Measurements from ENCODE around the gene RABGAP1L. TPM values are rescaled to one million over a fixed set of nuclear protein-coding genes. Genes with fewer than 3 reads are reported as not detected.

RABGAP1L gene
- total and polyA plus RNA-seq, 2 of the 8 experiments (the other 6 are each of a cell fraction or from before 2014, with no cell fraction given), result 33.3 to 156 TPM

GRCh38 chr1:174466607-174467006 lies 307.3 kb downstream of the RABGAP1L start:
- no peaks in the 10 kb centered on the region for H3K9me3 ChIP-seq (ENCODE audit: insufficient read depth in 2 of 2, low read depth in 1 of 2, low read length in 1 of 2)
- no peaks in the 10 kb centered on the region for H4K20me1 ChIP-seq (replicated peaks in 1 of 2; ENCODE audit: control insufficient read depth in 1 of 2, insufficient read depth in 2 of 2, low read length in 2 of 2)
- H3K23me2 ChIP-seq (ENCODE audit: low read depth, low read length), result no peaks in the 10 kb centered on the region
- no peak overlapping the region for H3K4me3 ChIP-seq (ENCODE audit: extremely low read depth in 1 of 4, insufficient read depth in 2 of 4, low read depth in 3 of 4, low read length in 4 of 4)
- H3K27me3 ChIP-seq (replicated peaks in 1 of 4; ENCODE audit: control insufficient read depth in 3 of 4, extremely low read depth in 1 of 4, insufficient read depth in 3 of 4, low read length in 3 of 4), result no peaks in the 10 kb centered on the region
- H3K18ac ChIP-seq (ENCODE audit: extremely low read depth, low read length), result no peak overlapping the region
- no peak overlapping the region for H3K4ac ChIP-seq (replicated peaks; ENCODE audit: insufficient read length, low read depth, low read length)
- no peaks in the 10 kb centered on the region for H3K4me1 ChIP-seq (replicated peaks in 1 of 4; ENCODE audit: control insufficient read depth in 3 of 4, insufficient read depth in 4 of 4, low read length in 3 of 4)
- no peak overlapping the region for H4K8ac ChIP-seq (ENCODE audit: extremely low read depth, insufficient read depth, low read length)
- POLR2A ChIA-PET (ENCODE audit: partially characterized antibody), result no interaction called here
- FAIRE-seq (no peak), DNase-seq (ENCODE audit: low read depth in 1 of 2, low spot score in 2 of 2) (no peak)
- no peaks in the 10 kb centered on the region for H3K36me3 ChIP-seq (ENCODE audit: control insufficient read depth in 2 of 4, insufficient read depth in 4 of 4, low read length in 3 of 4)
- H4K91ac ChIP-seq (replicated peaks; ENCODE audit: insufficient read length, low read length), result no peak overlapping the region
- no peaks in the 10 kb centered on the region for H3K79me1 ChIP-seq (ENCODE audit: low read depth, low read length)
- no peak overlapping the region for H2BK12ac ChIP-seq (ENCODE audit: low read depth, low read length)
- no peak overlapping the region for H2AFZ ChIP-seq (ENCODE audit: low read length)
- no peak overlapping the region for H3K56ac ChIP-seq (replicated peaks; ENCODE audit: insufficient read length, low read depth, low read length)
- H2BK20ac ChIP-seq (ENCODE audit: low read length), result no peak overlapping the region
- no peak overlapping the region for H2BK15ac ChIP-seq (ENCODE audit: low read length)
- no peak overlapping the region for H3K4me2 ChIP-seq (ENCODE audit: insufficient read depth in 1 of 2, low read depth in 2 of 2, low read length in 2 of 2)
- H3K14ac ChIP-seq (ENCODE audit: insufficient read length), result no peak overlapping the region
- no peaks in the 10 kb centered on the region for H3K79me2 ChIP-seq (ENCODE audit: control insufficient read depth in 1 of 2, insufficient read depth in 2 of 2, low read length in 2 of 2)
- 80% methylated on average over 8 of the region's 8 CpGs; no CpG with 5 or more reads in 1 of the 2 experiments for WGBS, 2 experiments (ENCODE audit: extremely low coverage in 1 of 2, insufficient coverage in 1 of 2, insufficient read length in 1 of 2, insufficient replicate concordance in 2 of 2, low coverage in 1 of 2, low lambda C conversion rate in 2 of 2, missing lambda C conversion rate in 1 of 2)
- no peak overlapping the region for H2BK120ac ChIP-seq (replicated peaks; ENCODE audit: low read depth, low read length)
- no peak overlapping the region for H3K27ac ChIP-seq (ENCODE audit: low read depth, low read length)
- TF ChIP-seq JUN (IDR thresholded peaks at IDR 0.05; ENCODE audit: low read depth, low read length) (no peak), USF2 (IDR thresholded peaks at IDR 0.05; ENCODE audit: low read length) (no peak), CBX5 (IDR thresholded peaks at IDR 0.05; ENCODE audit: low read depth, low read length) (no peak), POLR2A (IDR thresholded peaks at IDR 0.05; ENCODE audit: control extremely low read depth in 1 of 2, low read depth in 2 of 2, low read length in 2 of 2) (no peak), YY1 (IDR thresholded peaks at IDR 0.05; ENCODE audit: low read depth, low read length) (no peak), RAD21 (IDR thresholded peaks at IDR 0.05 in 1 of 2, conservative IDR thresholded peaks at IDR 0.05 in 1 of 2; ENCODE audit: low read depth in 2 of 2, low read length in 2 of 2) (peak in 1 of 2 experiments; percentile 35; a peak in 2 of 4 replicates)
- H3K23ac ChIP-seq (ENCODE audit: insufficient read length), result no peak overlapping the region
- CTCF ChIA-PET (ENCODE audit: partially characterized antibody), result interaction anchor here (1.1 to 2.1 kb wide), 3 partner anchors 14 to 17 kb away, joined by 4 to 8 read pairs (median 7); no protein-coding TSS in a partner anchor
- H2AK5ac ChIP-seq (ENCODE audit: low read depth, low read length), result no peak overlapping the region
- no peak overlapping the region for H4K5ac ChIP-seq (ENCODE audit: insufficient read length, low read depth, low read length)
- no peak overlapping the region for H2BK5ac ChIP-seq (ENCODE audit: low read depth, low read length)
- H3K9ac ChIP-seq (replicated peaks in 1 of 4; ENCODE audit: extremely low read depth in 1 of 4, low read depth in 3 of 4, low read length in 3 of 4), result no peak overlapping the region

All from H1 (cell line).